Amniotic stem cell (primary cell): ENCODE data around the gene CDH4.

ENCODE experiments used
- DNase-seq: peaks from one replicate; lab custom pipeline; 2025; lab: John Stamatoyannopoulos, UW

The CDH4 gene

GRCh38 chr20:61251529-61252393 lies at the start of gene CDH4:
Gene CDH4, plus strand, starts transcription at chr20:61252261.
- no peak for DNase-seq

GRCh38 chr20:61203320-61203719 lies 48.7 kb upstream of the CDH4 start:
- no peak for DNase-seq

- no peak for DNase-seq
These were observed 47.9 kb upstream of the CDH4 start for GRCh38 chr20:61204206-61204605.

GRCh38 chr20:61205769-61206168 lies 46.3 kb upstream of the CDH4 start:
- DNase-seq, result no peak

GRCh38 chr20:61210862-61211261 lies 41.2 kb upstream of the CDH4 start:
- no peak for DNase-seq

GRCh38 chr20:61217848-61218247 lies 34.2 kb upstream of the CDH4 start:
- no peak for DNase-seq

GRCh38 chr20:61219021-61219431 lies 33.0 kb upstream of the CDH4 start:
- no peak for DNase-seq

- no peak for DNase-seq
These were observed 31.9 kb upstream of the CDH4 start for GRCh38 chr20:61220131-61220530.

- no peak for DNase-seq
These were observed 31.3 kb upstream of the CDH4 start for GRCh38 chr20:61220626-61221325.

GRCh38 chr20:61222699-61223098 lies 29.4 kb upstream of the CDH4 start:
- DNase-seq, result no peak

GRCh38 chr20:61223121-61223520 lies 28.9 kb upstream of the CDH4 start:
- DNase-seq, result no peak

GRCh38 chr20:61230166-61230565 lies 21.9 kb upstream of the CDH4 start:
- no peak for DNase-seq

- DNase-seq, result no peak
These were observed 18.5 kb upstream of the CDH4 start for GRCh38 chr20:61233590-61233989.

GRCh38 chr20:61234224-61234890 lies 17.7 kb upstream of the CDH4 start:
- no peak for DNase-seq

GRCh38 chr20:61236713-61237112 lies 15.3 kb upstream of the CDH4 start:
- no peak for DNase-seq

GRCh38 chr20:61238813-61239212 lies 13.2 kb upstream of the CDH4 start:
- no peak for DNase-seq

GRCh38 chr20:61240814-61241213 lies 11.2 kb upstream of the CDH4 start:
- no peak for DNase-seq

- DNase-seq, result no peak
These were observed 7.8 kb upstream of the CDH4 start for GRCh38 chr20:61244213-61244612.

- DNase-seq, result no peak
These were observed 5.8 kb upstream of the CDH4 start for GRCh38 chr20:61246269-61246668.

GRCh38 chr20:61249626-61250025 lies 2.4 kb upstream of the CDH4 start:
- no peak for DNase-seq

GRCh38 chr20:61252601-61253263 lies 671 bp downstream of the CDH4 start:
- no peak for DNase-seq

GRCh38 chr20:61253264-61253639 lies 1.2 kb downstream of the CDH4 start:
- DNase-seq, result no peak
